ENCODE measurements around the gene LGALS4.

DNA sequence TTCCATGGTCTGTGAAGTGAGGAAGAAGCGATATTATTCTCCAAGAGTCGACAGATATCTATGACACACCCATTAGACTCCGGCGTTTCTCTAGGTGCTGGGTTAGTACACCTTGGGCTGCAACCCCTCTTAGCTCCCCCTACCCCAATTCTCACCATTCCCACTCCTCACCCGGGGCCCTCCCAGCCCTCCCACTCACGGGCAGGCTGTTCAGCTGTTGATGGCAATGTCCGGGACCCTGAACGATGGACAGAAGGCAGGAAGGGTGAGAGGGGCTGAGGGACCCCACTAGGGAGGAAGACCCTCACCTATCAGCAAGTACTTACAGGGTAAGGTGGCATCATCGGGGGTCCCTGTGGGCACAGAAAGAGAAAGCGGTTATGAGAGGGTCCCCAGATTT lies 9.2 kb downstream of the LGALS4 start:
- TF ChIP-seq EZH2 (IDR thresholded peaks at IDR 0.05; ENCODE audit: borderline replicate concordance, low read depth, low read length, severe bottlenecking) = no peak
- TF ChIP-seq, protein P1, sequence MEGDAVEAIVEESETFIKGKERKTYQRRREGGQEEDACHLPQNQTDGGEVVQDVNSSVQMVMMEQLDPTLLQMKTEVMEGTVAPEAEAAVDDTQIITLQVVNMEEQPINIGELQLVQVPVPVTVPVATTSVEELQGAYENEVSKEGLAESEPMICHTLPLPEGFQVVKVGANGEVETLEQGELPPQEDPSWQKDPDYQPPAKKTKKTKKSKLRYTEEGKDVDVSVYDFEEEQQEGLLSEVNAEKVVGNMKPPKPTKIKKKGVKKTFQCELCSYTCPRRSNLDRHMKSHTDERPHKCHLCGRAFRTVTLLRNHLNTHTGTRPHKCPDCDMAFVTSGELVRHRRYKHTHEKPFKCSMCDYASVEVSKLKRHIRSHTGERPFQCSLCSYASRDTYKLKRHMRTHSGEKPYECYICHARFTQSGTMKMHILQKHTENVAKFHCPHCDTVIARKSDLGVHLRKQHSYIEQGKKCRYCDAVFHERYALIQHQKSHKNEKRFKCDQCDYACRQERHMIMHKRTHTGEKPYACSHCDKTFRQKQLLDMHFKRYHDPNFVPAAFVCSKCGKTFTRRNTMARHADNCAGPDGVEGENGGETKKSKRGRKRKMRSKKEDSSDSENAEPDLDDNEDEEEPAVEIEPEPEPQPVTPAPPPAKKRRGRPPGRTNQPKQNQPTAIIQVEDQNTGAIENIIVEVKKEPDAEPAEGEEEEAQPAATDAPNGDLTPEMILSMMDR (IDR thresholded peaks at IDR 0.05; ENCODE audit: borderline replicate concordance, extremely low read depth, low read length, poor library complexity, severe bottlenecking) = no peak

Data from DND-41 (cell line).